ENCODE results near the gene SHPK. TPM values are rescaled to one million over a fixed set of nuclear protein-coding genes. Genes with fewer than 3 reads are reported as not detected.

SHPK gene
- total RNA-seq, 1 experiment from 2014 or later, result 21.4 TPM

- H3K36me3 ChIP-seq (ENCODE audit: low read depth), result 0 out of 2 replicates have a peak, but pooled peaks cover 2% of the 10 kb centered on the region
- intact Hi-C loops (cut with micrococcal nuclease; ENCODE audit: unreplicated experiment), result no loop called here
- CTCF ChIA-PET, result no interaction called here
- H4K20me1 ChIP-seq (ENCODE audit: insufficient read depth), result no peaks in the 10 kb centered on the region; the same call in 1 of the 2 replicates
- no peak overlapping the region for H3K4me2 ChIP-seq
- no peak overlapping the region for H2AFZ ChIP-seq
- TF ChIP-seq EZH2 (IDR thresholded peaks at IDR 0.05; ENCODE audit: low read depth) (no peak), CTCF (conservative IDR thresholded peaks at IDR 0.05) (no peak)
- no peak for DNase-seq
- no peaks in the 10 kb centered on the region for H3K4me1 ChIP-seq (replicated peaks; ENCODE audit: insufficient read depth)
- no TSS peak for BruUV-seq (replicated peaks)
- H3K9me3 ChIP-seq (ENCODE audit: insufficient read depth, low read depth), result no peaks in the 10 kb centered on the region
- no peaks in the 10 kb centered on the region for H3K27me3 ChIP-seq (ENCODE audit: insufficient read depth, low read depth)
- H3F3A ChIP-seq (ENCODE audit: insufficient read depth, low read depth), result no peaks in the 10 kb centered on the region
- POLR2A ChIA-PET (ENCODE audit: unreplicated experiment), result no interaction called here
- H3K4me3 ChIP-seq, result no peak overlapping the region
- no peaks in the 10 kb centered on the region for H3K9me2 ChIP-seq (ENCODE audit: insufficient read depth)
- no peaks in the 10 kb centered on the region for H3K79me2 ChIP-seq (ENCODE audit: low read depth)
- H3K27ac ChIP-seq, result no peak overlapping the region
Measured at GRCh38 chr17:3596804-3597464, 39.1 kb downstream of the SHPK start.

DNA sequence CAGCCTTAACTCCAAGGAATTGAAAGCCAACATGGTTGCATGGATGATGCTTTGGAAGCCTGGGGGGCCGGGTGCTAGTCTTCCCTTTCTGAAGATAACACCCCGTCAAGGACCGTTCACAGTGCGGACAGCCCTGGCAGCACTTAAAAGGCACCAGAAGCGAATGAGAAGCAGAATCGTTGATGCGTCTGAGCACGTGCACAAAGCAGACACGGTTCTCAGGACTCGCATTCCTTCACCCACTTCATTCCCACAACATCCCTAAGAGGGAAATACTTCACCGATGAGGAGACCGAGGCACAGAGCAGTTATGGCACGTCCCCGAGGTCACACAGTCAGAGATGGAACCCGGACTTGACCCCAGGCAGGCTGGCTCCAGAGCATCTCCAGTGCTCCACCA is 41.1 kb downstream of the SHPK start:
- Histone ChIP-seq H3K4me3 (no peak overlapping the region), H3K4me1 (replicated peaks; ENCODE audit: insufficient read depth) (no peaks in the 10 kb centered on the region), H3K9me2 (ENCODE audit: insufficient read depth) (no peaks in the 10 kb centered on the region), H3K4me2 (no peak overlapping the region), H3F3A (ENCODE audit: insufficient read depth, low read depth) (no peaks in the 10 kb centered on the region), H3K9me3 (ENCODE audit: insufficient read depth, low read depth) (no peaks in the 10 kb centered on the region), H4K20me1 (ENCODE audit: insufficient read depth) (no peaks in the 10 kb centered on the region), H3K36me3 (ENCODE audit: low read depth) (no peaks in the 10 kb centered on the region), H3K79me2 (ENCODE audit: low read depth) (no peaks in the 10 kb centered on the region), H3K27ac (no peak overlapping the region), H3K27me3 (ENCODE audit: insufficient read depth, low read depth) (no peaks in the 10 kb centered on the region), H2AFZ (no peak overlapping the region)
- ChIA-PET CTCF (no interaction called here), POLR2A (ENCODE audit: unreplicated experiment) (no interaction called here)
- intact Hi-C loops (cut with micrococcal nuclease; ENCODE audit: unreplicated experiment), result no loop called here
- no peak for DNase-seq
- no peak for TF ChIP-seq CTCF (conservative IDR thresholded peaks at IDR 0.05)
- no peak for TF ChIP-seq EZH2 (IDR thresholded peaks at IDR 0.05; ENCODE audit: low read depth)
- BruUV-seq (replicated peaks), result no TSS peak

GRCh38 chr17:3594051-3594800 is 41.8 kb downstream of the SHPK start:
- ChIA-PET POLR2A (ENCODE audit: unreplicated experiment) (no interaction called here), CTCF (no interaction called here)
- no peaks in the 10 kb centered on the region for H3K4me1 ChIP-seq (replicated peaks; ENCODE audit: insufficient read depth)
- no peaks in the 10 kb centered on the region for H3K36me3 ChIP-seq (ENCODE audit: low read depth)
- H2AFZ ChIP-seq, result no peak overlapping the region
- no peaks in the 10 kb centered on the region for H3K79me2 ChIP-seq (ENCODE audit: low read depth)
- DNase-seq, result peak in 1 of 2 experiments; percentile 14
- no peaks in the 10 kb centered on the region for H4K20me1 ChIP-seq (ENCODE audit: insufficient read depth)
- BruUV-seq (replicated peaks), result no TSS peak
- H3K4me3 ChIP-seq, result no peak overlapping the region
- intact Hi-C loops (cut with micrococcal nuclease; ENCODE audit: unreplicated experiment), result no loop called here
- no peak overlapping the region for H3K27ac ChIP-seq
- no peak overlapping the region for H3K4me2 ChIP-seq
- H3K9me3 ChIP-seq (ENCODE audit: insufficient read depth, low read depth), result no peaks in the 10 kb centered on the region
- no peaks in the 10 kb centered on the region for H3K9me2 ChIP-seq (ENCODE audit: insufficient read depth)
- no peaks in the 10 kb centered on the region for H3F3A ChIP-seq (ENCODE audit: insufficient read depth, low read depth)
- TF ChIP-seq EZH2 (IDR thresholded peaks at IDR 0.05; ENCODE audit: low read depth), result no peak
- TF ChIP-seq CTCF (conservative IDR thresholded peaks at IDR 0.05), result no peak
- no peaks in the 10 kb centered on the region for H3K27me3 ChIP-seq (ENCODE audit: insufficient read depth, low read depth)

All from PC-9 (cell line).